HG02798 (cell line): Measurements from ENCODE around the gene TTC23.

ENCODE experiments used
- ATAC-seq: cut with Tn5 transposase; IDR thresholded peaks from one replicate; pipeline ENCODE4 v1.9.1; 2021; ENCODE audit warnings: mild to moderate bottlenecking; ENCODE audit not compliant: unreplicated experiment, poor library complexity

TTC23 gene

GRCh38 chr15:99096173-99096893 is 153.0 kb downstream of the TTC23 start:
- no peak for ATAC-seq

- ATAC-seq: no peak
Observed at GRCh38 chr15:99095626-99096025, 153.8 kb downstream of the TTC23 start.

GRCh38 chr15:99092554-99093172 is 156.7 kb downstream of the TTC23 start:
- no peak for ATAC-seq

GRCh38 chr15:99090938-99091337 is 158.4 kb downstream of the TTC23 start:
- ATAC-seq: no peak

GRCh38 chr15:99090011-99090699 is 159.2 kb downstream of the TTC23 start:
- peak; percentile 100 for ATAC-seq

- no peak for ATAC-seq
Observed at GRCh38 chr15:99087405-99087943, 161.9 kb downstream of the TTC23 start.

- ATAC-seq: no peak
Observed at GRCh38 chr15:99086327-99086667, 163.1 kb downstream of the TTC23 start.
